DND-41 (cell line): Measurements from ENCODE around the gene OPRL1.

Experiments
- EZH2 ChIP-seq: IDR thresholded peaks from 3 replicates; pipeline ENCODE4 v1.6.1; 2012; ENCODE audit warnings: borderline replicate concordance, low read depth, mild to moderate bottlenecking, moderate library complexity, low read length, inconsistent platforms; ENCODE audit not compliant: severe bottlenecking
- TF ChIP-seq, protein P1 (sequence below): IDR thresholded peaks from 2 replicates; pipeline ENCODE4 v1.5.1; 2012; ENCODE audit warnings: borderline replicate concordance, low read length, moderate library complexity, mild to moderate bottlenecking; ENCODE audit not compliant: poor library complexity, severe bottlenecking; ENCODE audit errors: extremely low read depth

GRCh38 chr20:64102647-64103354 is 22.9 kb downstream of the OPRL1 start:
- no peak for TF ChIP-seq EZH2
- TF ChIP-seq, protein P1, sequence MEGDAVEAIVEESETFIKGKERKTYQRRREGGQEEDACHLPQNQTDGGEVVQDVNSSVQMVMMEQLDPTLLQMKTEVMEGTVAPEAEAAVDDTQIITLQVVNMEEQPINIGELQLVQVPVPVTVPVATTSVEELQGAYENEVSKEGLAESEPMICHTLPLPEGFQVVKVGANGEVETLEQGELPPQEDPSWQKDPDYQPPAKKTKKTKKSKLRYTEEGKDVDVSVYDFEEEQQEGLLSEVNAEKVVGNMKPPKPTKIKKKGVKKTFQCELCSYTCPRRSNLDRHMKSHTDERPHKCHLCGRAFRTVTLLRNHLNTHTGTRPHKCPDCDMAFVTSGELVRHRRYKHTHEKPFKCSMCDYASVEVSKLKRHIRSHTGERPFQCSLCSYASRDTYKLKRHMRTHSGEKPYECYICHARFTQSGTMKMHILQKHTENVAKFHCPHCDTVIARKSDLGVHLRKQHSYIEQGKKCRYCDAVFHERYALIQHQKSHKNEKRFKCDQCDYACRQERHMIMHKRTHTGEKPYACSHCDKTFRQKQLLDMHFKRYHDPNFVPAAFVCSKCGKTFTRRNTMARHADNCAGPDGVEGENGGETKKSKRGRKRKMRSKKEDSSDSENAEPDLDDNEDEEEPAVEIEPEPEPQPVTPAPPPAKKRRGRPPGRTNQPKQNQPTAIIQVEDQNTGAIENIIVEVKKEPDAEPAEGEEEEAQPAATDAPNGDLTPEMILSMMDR, result no peak
